B cell (primary cell): ENCODE data around the gene HHAT. TPM values are rescaled to one million over a fixed set of nuclear protein-coding genes. Genes with fewer than 3 reads are reported as not detected.

ENCODE experiments used
- ATAC-seq: fragments of 200-7000 bp; cut with Tn5 transposase; one replicate; pipeline ENCODE4 v1.10.0; 2021; ENCODE audit warnings: low read depth, mild to moderate bottlenecking, moderate number of reproducible peaks, moderate library complexity
- CTCF ChIA-PET: fragments of 350-600 bp; sonication (Branson Sonifier 250); formaldehyde crosslinking; loops from one replicate; lab custom pipeline; 2021; ENCODE audit warnings: antibody characterized with exemption, inconsistent platforms; lab: Charles Lee
- POLR2A ChIA-PET: fragments of 350-600 bp; sonication (Branson Sonifier 250); formaldehyde crosslinking; loops from one replicate; lab custom pipeline; 2021; ENCODE audit warnings: antibody characterized with exemption; lab: Charles Lee
- DNase-seq: peaks from one replicate; pipeline ENCODE4 v3.0.0; 2013
- H2AFZ ChIP-seq: 2 replicates; pipeline ENCODE4 v1.6.1; 2012; ENCODE audit warnings: mild to moderate bottlenecking, low read depth, low read length; ENCODE audit not compliant: insufficient read depth, poor library complexity, severe bottlenecking
- H3K27ac ChIP-seq, 2 donors: 1 replicate in 1 of 2; 2 replicates in 1 of 2; pipeline ENCODE4 v1.5.1; 2012 to 2013; ENCODE audit warnings: low read length in 2 of 2, mild to moderate bottlenecking in 2 of 2, moderate library complexity in 1 of 2
- H3K27me3 ChIP-seq, 4 experiments: fragments of 200-600 bp in 1 of 4; sonication (generic) in 1 of 4; replicated peaks in 1 of 4; 1 replicate in 2 of 4; 2 replicates in 2 of 4; pipeline versions ENCODE4 v1.6.1 to v1.7.0; 2013 to 2016; ENCODE audit warnings: low read length in 3 of 4, mild to moderate bottlenecking in 2 of 4, mixed read lengths in 1 of 4, moderate library complexity in 1 of 4; ENCODE audit not compliant: insufficient read depth in 4 of 4, control insufficient read depth in 3 of 4; ENCODE audit errors: control extremely low read depth in 1 of 4
- H3K36me3 ChIP-seq, 2 experiments: replicated peaks in 1 of 2; 1 replicate in 1 of 2; 2 replicates in 1 of 2; pipeline versions ENCODE4 v1.6.1 to v1.7.1; 2013; ENCODE audit warnings: low read length in 1 of 2; ENCODE audit not compliant: insufficient read depth in 2 of 2, control insufficient read depth in 1 of 2; ENCODE audit errors: control extremely low read depth in 1 of 2, extremely low read depth in 1 of 2
- H3K4me1 ChIP-seq, 2 donors: fragments of 200-600 bp in 1 of 2; sonication (generic) in 1 of 2; 1 replicate in 1 of 2; 2 replicates in 1 of 2; pipeline versions ENCODE4 v1.5.1 to v1.6.1; 2013 to 2017; ENCODE audit warnings: low read length in 2 of 2; ENCODE audit not compliant: control insufficient read depth in 2 of 2, insufficient read depth in 2 of 2
- H3K4me2 ChIP-seq: replicated peaks from 2 replicates; pipeline ENCODE3; 2012; ENCODE audit warnings: mild to moderate bottlenecking, low read depth, low read length; ENCODE audit not compliant: poor library complexity, severe bottlenecking
- H3K4me3 ChIP-seq, 5 experiments: fragments of 200-600 bp in 1 of 5; sonication (generic) in 1 of 5; 1 replicate in 3 of 5; 2 replicates in 2 of 5; pipeline versions ENCODE4 v1.5.1 to v1.7.0; 2011 to 2016; ENCODE audit warnings: low read length in 4 of 5, mild to moderate bottlenecking in 4 of 5, low read depth in 2 of 5, control low read depth in 1 of 5, moderate library complexity in 1 of 5; ENCODE audit not compliant: insufficient read depth in 1 of 5; ENCODE audit errors: control extremely low read depth in 1 of 5, extremely low read depth in 1 of 5
- H3K79me2 ChIP-seq: fragments of 200-600 bp; sonication (generic); one replicate; pipeline ENCODE4 v1.6.0; 2016; ENCODE audit warnings: low read length; ENCODE audit not compliant: control insufficient read depth, insufficient read depth
- H3K9ac ChIP-seq: fragments of 200-600 bp; sonication (generic); 2 replicates; pipeline ENCODE4 v1.6.1; 2017; ENCODE audit warnings: mild to moderate bottlenecking, low read length, moderate library complexity
- H3K9me3 ChIP-seq, 3 donors: one replicate each; pipeline versions ENCODE4 v1.6.1 to v1.7.1; 2013; ENCODE audit warnings: low read length in 2 of 3; ENCODE audit not compliant: control insufficient read depth in 2 of 3, insufficient read depth in 1 of 3; ENCODE audit errors: control extremely low read depth in 1 of 3
- H4K20me1 ChIP-seq: 2 replicates; pipeline ENCODE4 v1.6.0; 2012; ENCODE audit warnings: mild to moderate bottlenecking, low read length; ENCODE audit not compliant: insufficient read depth, control insufficient read depth, poor library complexity, severe bottlenecking
- H3K27ac Mint-ChIP-seq: one replicate; pipeline ENCODE4 v1.8.0; 2021; ENCODE audit warnings: mixed read lengths
- H3K27me3 Mint-ChIP-seq: one replicate; pipeline ENCODE4 v1.8.0; 2021; ENCODE audit warnings: mixed read lengths
- H3K4me1 Mint-ChIP-seq: one replicate; pipeline ENCODE4 v1.8.0; 2021; ENCODE audit warnings: mixed read lengths
- H3K4me3 Mint-ChIP-seq: one replicate; pipeline ENCODE4 v1.8.0; 2021; ENCODE audit warnings: mixed read lengths
- H3K9me3 Mint-ChIP-seq: one replicate; pipeline ENCODE4 v1.8.0; 2022; ENCODE audit warnings: mixed read lengths; ENCODE audit not compliant: insufficient read depth
- EZH2 ChIP-seq: IDR thresholded peaks from 2 replicates; pipeline ENCODE4 v1.6.1; 2012; ENCODE audit warnings: borderline replicate concordance, low read depth, mild to moderate bottlenecking, moderate library complexity, low read length; ENCODE audit not compliant: insufficient read depth, poor library complexity, severe bottlenecking
- WGBS: methylation state at CpG from one replicate; pipeline ENCODE4 v1.1.5; 2013; ENCODE audit warnings: missing lambda C conversion rate; ENCODE audit not compliant: insufficient coverage; 5-methylcytosine and 5-hydroxymethylcytosine counted together
- intact Hi-C: fragments of 100-400 bp; cut with micrococcal nuclease; formaldehyde crosslinking; loops from one replicate; pipeline ENCODE4 v1.10.0; 2022
- polyA plus RNA-seq: library from polyadenylated mRNA; depleted of rRNA; stranded (reverse); fragments of >200 nt; gene quantifications from 2 replicates; pipeline ENCODE4 v1.2.3, GENCODE V29; 2012
- total RNA-seq, 2 donors: library from RNA; stranded (reverse); fragments of 120-200 nt in 1 of 2; gene quantifications; 1 replicate in 1 of 2; 2 replicates in 1 of 2; pipeline versions ENCODE4 v1.2.3 to v1.2.4, GENCODE V29; 2013 to 2022
- TF ChIP-seq, protein P1 (sequence below): fragments of 200-600 bp; IDR thresholded peaks from one replicate; pipeline ENCODE4 v1.8.0; 2022; ENCODE audit warnings: antibody characterized with exemption, mild to moderate bottlenecking

The HHAT gene
- total and polyA plus RNA-seq, 2 donors (not counting 1 experiment from before 2014, with no cell fraction given): 4.0 to 28.2 TPM

GRCh38 chr1:210629276-210629675 is 300.6 kb downstream of the HHAT start:
- POLR2A ChIA-PET: no interaction called here
- no peaks in the 10 kb centered on the region for H3K27me3 Mint-ChIP-seq
- Histone ChIP-seq H3K9ac (no peak overlapping the region), H3K27me3 (no peaks in the 10 kb centered on the region), H3K27ac (no peak overlapping the region), H4K20me1 (no peaks in the 10 kb centered on the region), H3K9me3 (no peaks in the 10 kb centered on the region), H3K4me1 (no peaks in the 10 kb centered on the region), H3K4me2 (no peak overlapping the region), H3K79me2 (no peaks in the 10 kb centered on the region), H3K4me3 (no peak overlapping the region), H3K36me3 (no peaks in the 10 kb centered on the region), H2AFZ (no peak overlapping the region)
- CTCF ChIA-PET: no interaction called here
- ATAC-seq (no peak), DNase-seq (no peak)
- no peaks in the 10 kb centered on the region for H3K4me1 Mint-ChIP-seq
- H3K4me3 Mint-ChIP-seq: no peak overlapping the region
- intact Hi-C loops: no loop called here
- TF ChIP-seq, protein P1, sequence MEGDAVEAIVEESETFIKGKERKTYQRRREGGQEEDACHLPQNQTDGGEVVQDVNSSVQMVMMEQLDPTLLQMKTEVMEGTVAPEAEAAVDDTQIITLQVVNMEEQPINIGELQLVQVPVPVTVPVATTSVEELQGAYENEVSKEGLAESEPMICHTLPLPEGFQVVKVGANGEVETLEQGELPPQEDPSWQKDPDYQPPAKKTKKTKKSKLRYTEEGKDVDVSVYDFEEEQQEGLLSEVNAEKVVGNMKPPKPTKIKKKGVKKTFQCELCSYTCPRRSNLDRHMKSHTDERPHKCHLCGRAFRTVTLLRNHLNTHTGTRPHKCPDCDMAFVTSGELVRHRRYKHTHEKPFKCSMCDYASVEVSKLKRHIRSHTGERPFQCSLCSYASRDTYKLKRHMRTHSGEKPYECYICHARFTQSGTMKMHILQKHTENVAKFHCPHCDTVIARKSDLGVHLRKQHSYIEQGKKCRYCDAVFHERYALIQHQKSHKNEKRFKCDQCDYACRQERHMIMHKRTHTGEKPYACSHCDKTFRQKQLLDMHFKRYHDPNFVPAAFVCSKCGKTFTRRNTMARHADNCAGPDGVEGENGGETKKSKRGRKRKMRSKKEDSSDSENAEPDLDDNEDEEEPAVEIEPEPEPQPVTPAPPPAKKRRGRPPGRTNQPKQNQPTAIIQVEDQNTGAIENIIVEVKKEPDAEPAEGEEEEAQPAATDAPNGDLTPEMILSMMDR: no peak
- TF ChIP-seq EZH2: no peak
- no peaks in the 10 kb centered on the region for H3K9me3 Mint-ChIP-seq
- WGBS: 86% methylated on average over 1 of the region's 2 CpGs
- no peak overlapping the region for H3K27ac Mint-ChIP-seq

DNA sequence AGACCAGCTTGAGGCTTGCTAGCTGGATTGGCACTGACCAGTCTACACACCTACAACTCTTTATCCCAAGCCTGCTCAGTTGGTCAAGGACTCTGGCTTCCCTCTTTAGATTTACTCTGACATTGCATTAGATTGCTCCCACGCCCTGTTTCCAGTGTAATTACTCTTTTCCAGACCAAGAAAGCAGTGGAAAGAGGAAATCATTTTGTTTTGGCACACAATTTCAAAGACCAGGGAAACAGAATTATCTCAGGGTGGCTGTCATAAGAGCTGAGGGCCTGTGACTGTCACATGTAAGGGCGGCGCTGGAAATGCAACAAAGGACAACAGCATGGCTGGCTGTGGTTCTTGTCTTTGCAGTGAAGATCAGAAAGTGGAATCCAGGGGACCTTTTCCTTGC is 302.7 kb downstream of the HHAT start:
- no peaks in the 10 kb centered on the region for H3K27me3 ChIP-seq
- H3K4me3 ChIP-seq: no peak overlapping the region
- H3K27ac ChIP-seq: no peak overlapping the region
- no peaks in the 10 kb centered on the region for H3K9me3 ChIP-seq
- no peaks in the 10 kb centered on the region for H3K27me3 Mint-ChIP-seq
- DNase-seq (no peak), ATAC-seq (no peak)
- H2AFZ ChIP-seq: no peak overlapping the region
- H3K9me3 Mint-ChIP-seq: no peaks in the 10 kb centered on the region
- H3K4me1 Mint-ChIP-seq: no peaks in the 10 kb centered on the region
- no peak overlapping the region for H3K4me2 ChIP-seq
- intact Hi-C loops: no loop called here
- ChIA-PET CTCF (interaction anchor here (1.0 kb wide), 1 partner anchor 9 kb away, joined by 3 read pairs; no protein-coding TSS in a partner anchor), POLR2A (no interaction called here)
- no peak overlapping the region for H3K4me3 Mint-ChIP-seq
- H3K9ac ChIP-seq: no peak overlapping the region
- H3K4me1 ChIP-seq: no peaks in the 10 kb centered on the region
- no peaks in the 10 kb centered on the region for H4K20me1 ChIP-seq
- WGBS: 86% methylated on average over 2 of the region's 3 CpGs
- no peaks in the 10 kb centered on the region for H3K79me2 ChIP-seq
- no peak for TF ChIP-seq EZH2
- TF ChIP-seq, protein P1: no peak
- H3K36me3 ChIP-seq: no peaks in the 10 kb centered on the region
- H3K27ac Mint-ChIP-seq: no peak overlapping the region
